SKM-1 treated with dmso at 0.1 percent for 144 hours (cell line): Measurements from ENCODE around the gene ITGA4.

Experiments
- DNase-seq: peaks from one replicate; lab custom pipeline; 2025; ENCODE audit not compliant: unreplicated experiment; lab: John Stamatoyannopoulos, UW

ITGA4 gene

DNA sequence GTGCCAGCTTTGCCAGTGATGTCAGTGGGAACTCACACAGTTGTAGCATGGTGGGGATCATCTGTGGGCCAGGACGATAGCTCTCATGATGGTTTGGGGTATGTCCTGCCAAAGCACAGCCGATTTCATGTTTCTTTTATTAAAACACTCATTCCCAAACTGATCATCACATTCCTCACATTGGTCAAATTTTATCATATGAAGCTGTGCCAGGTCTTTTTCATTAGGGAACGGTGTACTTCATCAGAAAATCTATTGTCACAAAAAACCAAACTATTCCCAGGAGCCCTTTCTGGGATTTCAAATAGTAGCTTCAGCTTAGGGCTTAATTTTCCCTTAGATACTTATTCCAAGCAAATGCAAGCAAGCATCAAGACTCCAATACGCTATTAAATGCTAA is 42.0 kb downstream of the ITGA4 start:
- DNase-seq = no peak

DNA sequence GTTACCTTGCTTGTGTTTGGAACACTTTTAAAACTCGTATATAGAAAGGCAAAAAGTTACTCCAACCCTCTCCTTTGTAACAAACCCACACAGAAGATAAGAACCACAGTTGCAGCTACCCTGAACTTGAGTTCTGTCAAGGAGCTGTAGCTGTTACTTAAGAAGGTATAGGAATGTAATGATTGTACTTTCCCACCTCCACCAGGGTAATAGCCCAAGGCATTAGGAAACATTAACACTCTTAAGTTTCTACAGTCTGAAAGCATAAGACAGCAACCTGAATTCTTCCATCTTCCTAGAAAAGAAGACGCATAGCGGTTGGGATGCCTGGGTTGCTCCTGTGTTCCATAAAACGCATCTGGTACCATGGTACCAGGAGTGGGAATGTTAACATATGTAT is 43.0 kb downstream of the ITGA4 start:
- DNase-seq = no peak

DNA sequence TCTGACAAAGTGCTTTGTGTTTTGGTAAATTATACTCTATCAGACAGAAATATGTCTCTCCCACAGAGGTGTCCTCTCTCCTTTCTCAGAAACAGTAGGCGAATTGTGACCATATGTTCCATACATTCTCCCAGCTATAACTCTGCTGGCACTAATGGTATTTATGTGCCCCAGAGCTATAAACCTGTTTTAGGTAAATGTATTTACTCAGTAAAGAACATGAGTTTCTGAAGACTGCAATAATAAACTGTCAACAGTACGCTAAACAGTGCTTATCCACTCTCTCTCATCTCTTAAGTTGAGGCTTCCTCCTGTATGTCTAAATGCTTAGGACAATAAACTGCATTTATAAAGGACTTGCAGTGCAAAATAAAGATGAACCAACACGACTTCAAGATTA is 58.5 kb downstream of the ITGA4 start:
- DNase-seq = no peak

DNA sequence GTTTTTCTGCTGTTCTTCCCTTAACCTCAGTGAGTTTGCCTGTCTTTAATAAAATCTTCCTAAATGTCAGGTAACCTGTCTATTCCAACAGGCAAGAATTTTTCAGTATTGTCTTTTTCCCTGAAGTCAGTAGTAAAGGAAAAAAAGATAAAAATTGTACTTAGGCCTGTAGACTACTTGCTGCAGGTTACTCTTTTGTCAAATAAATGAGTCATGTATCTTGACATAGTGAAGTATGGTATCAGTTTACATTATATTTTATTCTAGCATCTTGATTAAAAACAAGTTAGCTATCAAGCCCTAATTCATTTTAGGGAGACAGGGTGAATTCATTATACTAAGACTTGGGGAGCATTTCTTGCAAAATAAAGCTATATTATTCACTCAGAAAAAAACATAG is 59.8 kb downstream of the ITGA4 start:
- DNase-seq = no peak

DNA sequence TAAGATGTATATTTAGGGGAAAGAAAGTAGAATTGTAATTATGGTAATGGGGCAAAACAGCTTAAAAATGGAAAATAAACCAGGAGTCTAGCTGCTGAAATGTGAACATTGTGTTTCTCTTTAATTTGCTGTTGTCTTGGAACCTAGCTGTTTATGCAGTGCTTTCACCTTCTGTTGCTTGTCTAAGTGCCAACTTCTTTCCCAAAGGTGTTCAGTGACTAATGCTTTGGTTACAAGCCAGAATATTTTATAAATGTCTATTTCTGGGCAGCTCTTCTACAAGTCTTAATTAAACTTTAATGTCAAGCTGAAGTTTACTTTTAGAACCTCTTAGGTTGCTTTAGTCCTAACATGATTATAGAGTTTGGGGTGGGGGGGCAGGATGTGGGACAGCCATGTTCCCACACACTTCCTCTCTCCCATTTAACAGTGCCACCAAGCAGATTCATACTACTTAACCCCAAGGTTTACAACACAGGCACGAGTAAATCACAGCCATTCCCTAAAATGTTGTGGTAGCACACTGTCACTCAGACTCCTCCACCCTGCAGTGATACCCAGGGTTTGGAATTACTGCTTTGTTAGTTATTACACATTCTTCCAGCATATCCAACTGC is 60.6 kb downstream of the ITGA4 start:
- no peak for DNase-seq

DNA sequence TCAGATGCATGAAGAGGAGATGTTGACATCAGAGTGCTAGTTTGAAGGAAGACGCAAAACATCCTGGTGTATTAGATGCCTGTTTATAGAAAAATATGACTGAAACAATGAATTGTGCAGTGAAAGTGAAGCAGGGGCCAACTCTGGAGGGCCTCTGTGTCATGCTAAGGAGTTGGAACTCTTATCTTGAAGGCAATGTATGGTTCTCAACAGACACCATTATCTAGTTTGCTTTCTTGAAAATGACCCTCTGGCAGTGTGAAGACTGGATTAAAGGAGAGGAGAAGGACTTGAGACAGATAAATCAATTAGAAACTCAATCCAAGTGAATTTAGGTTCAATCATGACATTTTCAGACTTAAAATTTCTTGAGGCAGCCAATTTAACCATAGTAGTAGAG is 63.1 kb downstream of the ITGA4 start:
- DNase-seq = no peak

DNA sequence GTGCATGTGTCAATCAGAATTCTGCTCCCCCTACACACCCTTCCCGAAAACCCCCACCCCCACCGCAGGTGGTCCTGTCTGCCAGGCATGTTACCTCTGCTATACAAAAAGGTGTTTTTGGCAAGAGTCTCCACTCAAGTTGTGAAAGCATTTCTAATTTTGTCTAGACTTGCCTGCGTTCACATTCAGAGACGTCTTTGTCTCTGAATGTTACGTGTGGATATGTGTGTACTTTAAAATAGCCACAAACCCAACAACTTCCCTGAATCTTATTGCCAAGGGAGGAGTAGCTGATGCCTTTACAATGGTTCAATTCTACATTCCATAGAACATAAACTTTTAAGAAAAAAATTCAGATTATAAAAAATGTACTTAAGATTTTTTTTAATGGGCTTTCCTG is 66.6 kb downstream of the ITGA4 start:
- no peak for DNase-seq

DNA sequence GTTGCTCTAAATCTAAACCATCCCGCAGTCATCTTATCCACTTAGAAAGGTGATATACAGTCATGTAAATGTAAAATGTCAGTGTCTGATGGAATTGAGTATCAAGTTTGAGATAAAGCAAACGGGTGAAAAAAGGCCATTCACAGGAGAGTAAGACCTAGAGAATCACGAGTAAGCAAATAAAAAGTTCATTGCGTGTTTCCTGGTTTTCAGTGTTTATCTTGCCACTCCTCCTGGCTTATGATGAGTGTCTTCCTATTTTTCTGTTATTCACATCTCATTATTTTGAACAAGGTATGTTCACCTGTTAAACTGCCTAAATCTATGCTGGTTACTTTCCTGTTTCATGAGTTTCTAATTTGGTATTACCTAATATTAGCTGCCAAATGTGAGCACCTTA is 68.8 kb downstream of the ITGA4 start:
- no peak for DNase-seq

DNA sequence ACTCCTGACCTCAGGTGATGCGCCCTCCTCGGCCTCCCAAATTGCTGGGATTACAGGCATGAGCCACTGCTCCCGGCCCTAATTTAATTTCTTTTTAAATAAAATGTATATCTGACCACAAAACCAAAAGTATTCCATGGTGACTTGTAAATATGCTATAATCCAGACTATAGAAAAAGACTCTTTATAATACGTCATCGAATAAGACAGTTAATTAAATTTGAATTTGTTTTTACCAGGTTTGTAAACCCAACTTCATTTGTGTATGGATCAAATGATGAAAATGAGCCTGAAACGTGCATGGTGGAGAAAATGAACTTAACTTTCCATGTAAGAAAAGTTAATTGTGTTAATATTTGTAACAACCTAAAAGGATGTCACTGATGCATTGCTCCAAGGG is 69.9 kb downstream of the ITGA4 start:
- no peak for DNase-seq

DNA sequence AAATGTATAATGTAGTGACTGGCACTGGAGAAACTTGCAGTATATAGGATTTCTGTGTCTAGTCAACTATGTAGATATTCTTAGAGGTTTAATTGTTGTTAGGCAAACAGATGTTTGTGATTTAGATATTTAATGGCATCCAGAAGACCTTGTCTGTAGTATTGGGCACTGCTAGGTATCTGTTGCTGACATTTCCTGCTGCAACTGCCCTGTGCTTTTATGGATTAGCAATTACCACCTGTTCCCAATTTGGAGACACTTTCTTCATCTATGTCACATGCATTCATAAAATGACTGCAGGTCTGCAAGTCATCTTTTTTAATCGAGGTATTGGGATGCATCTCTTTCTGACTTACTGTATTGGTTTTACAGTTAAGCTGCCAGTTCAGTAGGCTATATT is 71.3 kb downstream of the ITGA4 start:
- DNase-seq = no peak

DNA sequence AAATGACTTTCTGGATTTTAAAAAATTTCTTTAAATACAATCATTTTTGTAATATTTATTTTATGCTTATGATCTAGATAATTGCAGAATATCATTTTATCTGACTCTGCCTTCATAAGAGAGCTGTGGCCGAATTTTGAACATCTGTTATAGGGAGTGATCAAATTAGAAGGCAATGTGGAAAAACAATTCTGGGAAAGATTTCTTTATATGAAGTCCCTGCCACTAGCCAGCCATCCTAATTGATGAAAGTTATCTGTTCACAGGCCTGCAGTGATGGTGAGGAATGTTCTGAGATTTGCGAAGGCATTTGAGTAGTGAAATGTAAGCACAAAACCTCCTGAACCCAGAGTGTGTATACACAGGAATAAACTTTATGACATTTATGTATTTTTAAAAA is 79.5 kb downstream of the ITGA4 start:
- no peak for DNase-seq

DNA sequence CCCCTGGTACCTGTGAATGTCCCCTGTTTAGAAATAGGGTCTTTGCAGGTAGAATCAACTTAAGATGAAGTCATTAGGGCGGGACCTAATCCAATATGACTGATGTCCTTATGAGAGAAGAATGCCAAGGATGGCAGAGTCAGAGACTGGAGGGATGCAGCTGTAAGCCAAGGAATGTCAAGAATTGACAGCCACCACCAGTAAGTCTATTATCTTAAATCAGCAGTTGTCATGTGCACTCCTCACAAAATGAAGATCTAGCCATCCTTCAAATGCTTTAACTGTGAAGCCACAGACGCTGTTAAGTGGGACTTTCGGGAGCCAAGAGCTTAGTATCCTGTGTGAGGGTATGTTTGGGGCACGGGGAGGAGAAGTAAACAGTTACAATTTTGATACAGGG is 83.2 kb downstream of the ITGA4 start:
- no peak for DNase-seq

DNA sequence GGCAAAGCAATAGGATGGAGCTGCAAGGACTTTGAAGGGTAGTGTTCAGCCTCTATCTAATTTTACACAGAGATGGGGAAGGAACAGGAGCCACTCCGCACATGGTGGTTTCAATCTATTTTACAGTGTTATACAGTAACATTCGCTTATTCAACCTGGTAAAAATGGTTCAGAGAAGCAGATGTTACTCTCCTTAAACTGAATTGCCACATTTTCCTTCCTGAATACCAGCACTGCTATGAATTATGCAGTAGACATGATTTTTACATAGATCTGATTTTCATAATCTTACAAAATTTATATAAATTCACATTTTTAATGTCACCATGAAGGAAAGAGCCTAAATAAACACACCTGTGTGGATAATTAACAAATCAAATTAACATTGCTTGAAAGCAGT is 85.0 kb downstream of the ITGA4 start:
- DNase-seq = no peak

DNA sequence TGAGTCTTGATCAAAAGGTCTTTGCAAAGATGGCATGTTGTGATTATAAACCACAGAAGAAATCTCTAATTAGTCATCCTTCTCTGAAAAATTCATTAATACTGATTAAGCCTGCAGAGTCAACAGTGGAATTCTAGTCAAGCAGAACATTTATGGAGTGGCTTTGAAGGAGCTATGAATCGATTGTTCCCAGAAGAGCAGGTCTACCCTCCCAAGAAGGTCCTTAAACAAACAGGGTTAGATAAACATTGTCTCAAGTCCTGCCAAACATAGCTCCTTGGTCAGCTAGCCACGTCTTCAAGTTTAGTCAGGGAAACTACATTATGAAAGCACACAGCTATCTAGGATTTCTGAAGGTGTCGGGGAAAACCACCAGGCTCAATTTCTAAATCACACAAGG is 88.9 kb downstream of the ITGA4 start:
- DNase-seq = no peak

DNA sequence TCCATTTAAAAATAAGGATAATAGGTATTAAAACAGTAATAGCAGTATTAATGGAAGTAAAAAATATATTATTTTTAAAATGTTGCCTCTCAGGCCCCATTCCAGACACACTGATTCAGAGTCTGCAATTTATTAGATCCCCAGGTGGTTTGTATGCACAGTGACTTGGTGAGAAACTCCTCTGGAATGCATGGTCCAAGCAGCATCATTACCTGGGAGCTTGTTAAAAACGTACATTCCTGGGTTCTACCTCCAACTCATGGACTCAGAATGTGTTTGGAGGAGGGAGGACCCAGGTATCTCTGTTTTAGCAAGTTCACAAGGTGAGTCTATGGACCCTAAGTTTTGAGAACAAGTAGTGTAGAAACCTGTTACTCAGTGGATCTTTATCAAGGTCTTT is 95.6 kb downstream of the ITGA4 start:
- DNase-seq = no peak

DNA sequence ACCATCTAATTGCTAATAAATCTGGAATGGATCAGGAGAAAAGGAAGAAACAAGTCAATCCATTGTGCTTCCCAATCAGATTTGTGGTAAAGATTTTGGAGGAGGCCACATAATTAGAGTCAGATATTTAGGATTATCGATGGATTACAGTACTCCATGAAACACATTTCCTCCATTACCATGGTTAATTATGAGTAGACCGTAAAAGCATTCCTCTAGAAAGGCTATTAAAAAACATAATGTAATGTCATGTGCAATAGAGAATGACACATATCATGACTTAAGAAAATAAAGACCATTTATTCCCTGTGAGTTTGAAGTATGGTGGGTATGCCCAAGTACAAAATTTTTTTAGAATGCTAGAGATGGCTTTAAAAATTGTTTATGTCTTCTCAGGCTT is 96.1 kb downstream of the ITGA4 start:
- no peak for DNase-seq

DNA sequence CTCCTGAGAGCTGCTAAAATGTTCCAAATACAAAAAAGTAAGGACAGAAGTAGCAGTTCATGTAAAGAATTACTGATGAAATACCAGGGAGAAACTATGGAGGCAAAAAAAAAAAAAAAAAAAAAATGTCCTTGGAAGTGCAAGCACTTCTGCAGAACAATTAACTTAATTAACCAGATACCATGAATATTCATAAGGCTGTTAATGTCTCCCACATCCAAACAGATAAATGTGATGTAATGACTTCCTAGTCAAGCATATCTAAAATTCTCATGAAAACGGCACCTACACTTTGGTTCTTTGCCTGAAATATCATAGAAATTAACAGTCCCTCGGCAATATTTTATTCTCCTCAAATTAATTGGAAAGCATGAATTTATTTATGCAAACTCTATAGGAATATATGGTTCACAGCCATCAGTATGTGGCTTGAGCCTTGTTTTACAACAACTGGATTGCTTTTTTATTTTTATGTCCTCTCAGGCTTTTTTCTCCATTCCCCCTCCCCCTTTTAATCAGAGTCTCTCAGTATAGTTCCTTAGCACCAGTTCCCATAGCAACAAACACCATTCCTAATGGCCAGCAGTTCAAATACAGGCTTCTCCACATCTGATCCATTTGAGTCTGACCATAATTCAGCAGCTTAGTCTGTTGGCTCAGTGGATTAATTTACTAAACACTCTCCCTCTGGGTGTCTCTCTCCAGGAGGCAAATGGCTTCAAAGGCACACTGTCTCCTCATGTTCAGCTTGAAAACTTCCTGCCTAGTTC is 97.1 kb downstream of the ITGA4 start:
- no peak for DNase-seq

DNA sequence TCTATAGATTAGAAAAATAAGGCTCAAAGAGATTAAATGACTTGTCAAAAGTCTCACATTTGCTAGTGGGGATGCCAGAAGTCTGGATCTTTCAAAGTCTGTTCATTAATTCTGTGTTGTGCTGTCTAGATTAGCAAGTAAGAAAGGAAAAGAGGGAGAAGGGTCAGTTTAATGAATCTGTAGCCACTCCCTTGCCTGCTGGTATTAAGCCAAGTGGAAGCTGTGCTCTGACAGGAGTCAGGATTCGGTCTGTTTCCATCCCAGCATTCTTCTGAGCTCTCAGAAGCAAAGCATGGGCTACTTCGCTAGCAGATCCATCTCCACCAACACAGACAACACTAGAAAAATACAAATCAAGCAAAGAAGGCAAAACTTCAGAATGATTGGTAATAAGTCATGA is 101.2 kb downstream of the ITGA4 start:
- no peak for DNase-seq

DNA sequence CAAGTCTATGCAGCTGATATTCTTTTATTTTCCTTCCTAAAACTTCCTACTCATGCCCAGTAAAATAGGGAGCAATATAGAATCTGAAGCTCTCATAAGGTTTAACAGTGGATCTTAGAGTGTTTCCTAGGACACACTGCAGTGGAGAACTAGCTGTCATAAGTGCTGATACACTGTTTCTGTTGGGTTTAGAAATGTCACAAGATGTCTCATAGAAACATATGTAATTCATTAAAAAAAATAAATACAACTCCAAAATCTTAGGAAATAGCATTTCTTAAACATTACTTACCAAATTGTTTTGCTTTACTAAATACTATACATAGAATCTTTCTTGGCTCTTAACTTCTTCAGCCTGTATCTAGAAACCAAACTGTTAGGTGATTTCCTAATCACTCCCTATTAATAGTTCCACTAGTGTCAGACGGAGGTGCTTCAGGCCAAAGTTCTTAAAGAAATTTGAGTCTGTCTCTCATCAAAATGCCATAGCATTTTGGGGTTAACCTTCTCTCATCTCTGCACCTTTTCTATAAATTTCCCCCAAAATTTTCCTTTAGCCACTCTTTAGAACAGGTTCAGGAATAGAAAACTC is 106.0 kb downstream of the ITGA4 start:
- no peak for DNase-seq

DNA sequence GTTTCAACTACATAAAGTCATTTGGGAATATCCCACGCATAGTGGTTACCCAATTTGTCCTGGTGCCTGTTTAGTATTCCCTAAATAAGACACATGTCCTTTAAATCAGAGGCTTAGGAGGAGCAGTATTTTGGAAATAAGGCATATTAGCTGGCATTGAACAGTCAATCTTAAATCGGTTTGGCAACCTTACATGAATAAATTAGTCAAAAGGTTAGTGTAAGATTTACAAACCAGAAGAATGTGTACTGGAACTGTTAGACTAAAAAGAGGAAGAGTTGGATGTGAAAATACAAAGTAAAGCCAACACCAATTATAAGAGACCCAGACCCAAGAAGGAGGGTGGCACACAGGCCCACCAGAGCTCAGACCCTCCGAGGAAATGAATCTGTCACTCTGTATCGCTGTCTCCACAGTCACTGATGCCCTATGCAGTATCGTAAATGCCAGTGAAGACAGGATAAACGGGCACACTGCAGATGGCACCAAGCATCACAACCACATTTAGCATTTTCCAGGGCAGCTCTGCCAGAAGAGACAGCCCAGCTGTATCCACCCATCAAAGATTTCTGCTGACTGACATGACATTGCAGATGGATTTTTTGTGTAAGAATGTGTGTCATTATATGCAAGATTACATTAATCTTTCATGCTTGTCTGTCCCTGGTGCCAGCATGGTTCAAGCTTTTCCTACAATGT is 109.3 kb downstream of the ITGA4 start:
- no peak for DNase-seq

DNA sequence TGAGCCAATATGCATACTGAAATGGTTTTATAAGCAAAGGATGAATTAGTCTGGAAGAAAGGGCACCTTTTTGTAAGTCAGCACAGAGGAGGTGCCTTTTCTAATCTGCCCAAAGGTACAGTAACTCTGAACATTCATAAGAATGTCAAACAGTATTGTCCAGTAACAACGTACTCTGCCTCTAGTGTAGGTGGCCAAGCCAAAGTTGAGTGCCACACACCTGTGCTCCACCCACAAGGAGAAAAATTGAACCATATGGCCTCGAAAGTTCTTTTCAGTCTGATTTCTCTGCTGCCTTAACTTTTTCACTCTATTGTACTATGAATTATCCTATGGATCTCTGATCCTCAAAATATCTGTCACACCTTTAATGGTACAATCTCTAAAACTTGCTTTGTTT is 112.9 kb downstream of the ITGA4 start:
- no peak for DNase-seq
